ENCODE results near the gene ZC3H7B.
"Not testable (repeated sequence)": the region's sequence is repeated elsewhere in the genome, so short reads cannot be mapped to it uniquely, and the experiment has no call there.

The ZC3H7B gene

GRCh38 chr22:41285820-41286638, 15.3 kb upstream of the ZC3H7B start, which contains the start of gene RANGAP1:
RANGAP1 (minus strand) TSS chr22:41286187; CDS start chr22:41281044, 5,143 bp downstream.
- peak; percentile 99 for DNase-seq (ENCODE audit: low spot score)

GRCh38 chr22:41286639-41287091, 14.7 kb upstream of the ZC3H7B start:
- DNase-seq (ENCODE audit: low spot score), result peak; percentile 69

- peak; percentile 91 for DNase-seq (ENCODE audit: low spot score)
Measured at GRCh38 chr22:41288245-41288946, 12.9 kb upstream of the ZC3H7B start.

GRCh38 chr22:41289671-41290070, 11.7 kb upstream of the ZC3H7B start:
- no peak for DNase-seq (ENCODE audit: low spot score)

GRCh38 chr22:41290262-41291221, 10.8 kb upstream of the ZC3H7B start:
- DNase-seq (ENCODE audit: low spot score), result peak; percentile 93

- not testable (repeated sequence) for DNase-seq (ENCODE audit: low spot score)
Measured at GRCh38 chr22:41294816-41295215, 6.5 kb upstream of the ZC3H7B start.

GRCh38 chr22:41296826-41297667, 4.3 kb upstream of the ZC3H7B start:
- no peak for DNase-seq (ENCODE audit: low spot score)

GRCh38 chr22:41300661-41301060, 664 bp upstream of the ZC3H7B start:
- DNase-seq (ENCODE audit: low spot score), result no peak

- no peak for DNase-seq (ENCODE audit: low spot score)
Measured at GRCh38 chr22:41302021-41302767, 869 bp downstream of the ZC3H7B start.

GRCh38 chr22:41302811-41303210, 1.5 kb downstream of the ZC3H7B start:
- DNase-seq (ENCODE audit: low spot score), result no peak

GRCh38 chr22:41305646-41306045, 4.3 kb downstream of the ZC3H7B start:
- peak; percentile 90 for DNase-seq (ENCODE audit: low spot score)

GRCh38 chr22:41308054-41308453, 6.7 kb downstream of the ZC3H7B start:
- peak; percentile 64 for DNase-seq (ENCODE audit: low spot score)

- DNase-seq (ENCODE audit: low spot score), result no peak
Measured at GRCh38 chr22:41308544-41308947, 7.2 kb downstream of the ZC3H7B start.

- no peak for DNase-seq (ENCODE audit: low spot score)
Measured at GRCh38 chr22:41310336-41310735, 9.0 kb downstream of the ZC3H7B start.

GRCh38 chr22:41311487-41311886, 10.2 kb downstream of the ZC3H7B start:
- no peak for DNase-seq (ENCODE audit: low spot score)

- DNase-seq (ENCODE audit: low spot score), result no peak
Measured at GRCh38 chr22:41314821-41315220, 13.5 kb downstream of the ZC3H7B start.

- DNase-seq (ENCODE audit: low spot score), result no peak
Measured at GRCh38 chr22:41315586-41315985, 14.3 kb downstream of the ZC3H7B start.

- no peak for DNase-seq (ENCODE audit: low spot score)
Measured at GRCh38 chr22:41320416-41321240, 19.3 kb downstream of the ZC3H7B start.

- no peak for DNase-seq (ENCODE audit: low spot score)
Measured at GRCh38 chr22:41324821-41325528, 23.6 kb downstream of the ZC3H7B start.

Measured in kidney tubule cell (primary cell).